HG03175 (cell line): Measurements from ENCODE around the gene UBE2U.
A peak's percentile ranks its signal among the peaks of the same experiment; 100 is the strongest.
"Not testable (repeated sequence)": the region's sequence is repeated elsewhere in the genome, so short reads cannot be mapped to it uniquely, and the experiment has no call there.

Experiments
- ATAC-seq: cut with Tn5 transposase; IDR thresholded peaks from one replicate; pipeline ENCODE4 v1.9.1; 2021; ENCODE audit warnings: mild to moderate bottlenecking, moderate library complexity; ENCODE audit not compliant: unreplicated experiment

The UBE2U gene

DNA sequence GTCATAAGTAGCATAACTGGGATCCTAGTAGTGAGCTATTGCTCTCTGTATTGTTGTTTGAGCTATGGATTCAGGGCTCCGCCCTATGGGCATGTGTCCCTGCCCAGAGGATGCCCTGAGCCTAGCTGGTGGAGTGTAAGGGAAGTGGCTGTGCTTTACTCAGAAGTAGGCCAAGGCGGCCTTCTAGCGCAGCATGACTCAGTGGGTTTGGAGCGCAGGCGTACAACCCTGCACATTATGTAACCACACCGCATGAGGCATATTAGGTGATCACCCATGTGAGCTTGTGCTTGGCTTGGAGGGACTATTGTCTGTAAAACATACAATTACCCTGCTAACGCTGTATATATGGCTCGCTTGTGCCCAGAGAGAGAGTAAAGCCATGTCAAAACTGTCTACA lies 11.1 kb upstream of the UBE2U start:
- no peak for ATAC-seq

- no peak for ATAC-seq
Observed at GRCh38 chr1:64194168-64195080, 9.0 kb upstream of the UBE2U start.

GRCh38 chr1:64195081-64195395 lies 8.4 kb upstream of the UBE2U start:
- no peak for ATAC-seq

DNA sequence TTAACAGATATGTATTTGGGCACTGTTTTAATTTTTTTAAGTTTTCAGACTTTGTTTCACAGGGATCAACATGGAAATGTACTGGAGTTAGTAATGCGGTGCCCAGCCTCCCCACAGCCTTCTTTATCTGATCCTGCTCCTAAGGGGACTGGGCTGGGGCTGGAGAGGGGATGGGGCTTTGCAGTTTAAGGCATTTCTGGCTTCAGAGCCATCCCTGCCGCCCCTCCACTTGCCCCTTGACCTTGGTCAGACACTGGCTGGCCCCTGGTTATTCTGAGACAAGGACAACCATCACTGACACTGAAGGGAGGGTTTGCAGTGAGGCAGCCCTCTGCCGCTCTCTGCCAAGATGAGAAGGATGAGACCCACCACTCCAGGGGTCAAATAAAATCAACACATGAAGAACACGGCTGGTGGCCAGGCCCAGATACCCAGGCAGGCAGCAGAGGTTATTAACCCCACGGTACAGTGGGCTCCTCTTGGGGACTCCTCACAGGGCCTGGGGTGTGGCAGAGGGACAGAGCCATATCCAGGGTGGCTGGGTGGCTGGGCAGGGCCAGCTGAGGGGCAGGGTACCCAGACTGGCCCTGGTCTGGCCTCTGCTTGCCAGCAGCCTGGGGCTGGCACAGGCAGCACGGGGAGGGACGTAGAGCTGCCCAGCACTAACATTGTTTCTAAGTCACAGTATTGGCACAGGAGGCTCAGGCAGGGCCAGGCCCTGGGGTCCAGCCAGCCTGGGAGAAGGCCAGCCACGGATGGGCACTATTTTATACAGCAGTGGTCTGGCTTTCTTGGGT lies 7.2 kb upstream of the UBE2U start:
- ATAC-seq, result no peak

GRCh38 chr1:64197076-64197475 lies 6.3 kb upstream of the UBE2U start:
- no peak for ATAC-seq

GRCh38 chr1:64199154-64199553 lies 4.3 kb upstream of the UBE2U start:
- ATAC-seq, result no peak

GRCh38 chr1:64200064-64200463 lies 3.4 kb upstream of the UBE2U start:
- ATAC-seq, result no peak

GRCh38 chr1:64209221-64209620 lies 5.8 kb downstream of the UBE2U start:
- no peak for ATAC-seq

DNA sequence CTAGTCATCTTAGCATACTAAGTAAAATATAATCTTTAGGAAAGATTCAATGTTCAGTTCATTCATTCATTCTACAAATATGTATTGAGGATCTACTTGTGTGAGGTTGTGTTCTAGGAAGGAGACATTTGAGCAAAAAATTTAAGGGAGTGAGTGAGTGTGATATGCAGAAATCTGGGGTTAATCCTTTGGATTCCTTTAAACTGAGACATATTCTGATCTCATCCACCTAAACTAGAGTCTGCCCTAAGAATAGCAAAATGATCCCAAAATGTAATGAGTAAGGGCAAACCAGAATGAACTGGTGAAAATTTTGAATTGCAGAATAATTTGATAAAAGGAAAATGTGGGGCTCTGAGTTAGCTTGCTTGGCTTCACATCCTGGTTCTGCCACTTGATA lies 8.6 kb downstream of the UBE2U start:
- no peak for ATAC-seq

DNA sequence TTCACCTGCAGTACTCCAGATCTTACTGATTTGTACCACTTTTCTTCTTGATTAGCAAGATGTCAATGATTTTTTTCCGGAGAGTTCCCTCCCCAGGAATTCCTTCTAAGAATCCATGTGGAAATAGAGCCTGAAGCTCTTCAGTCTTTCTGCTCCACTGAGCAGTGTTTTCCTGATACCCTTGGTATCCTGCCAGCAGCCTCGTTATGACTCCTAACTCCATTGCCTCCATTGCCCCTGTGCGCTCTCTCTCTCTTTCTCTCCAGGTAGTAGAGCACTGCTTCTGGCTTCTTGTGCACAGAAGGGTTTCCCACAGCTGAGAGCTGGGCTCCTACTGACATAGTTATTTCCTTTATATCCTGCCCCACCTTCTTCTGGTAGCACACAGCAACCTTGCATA lies 12.2 kb downstream of the UBE2U start:
- ATAC-seq, result no peak

DNA sequence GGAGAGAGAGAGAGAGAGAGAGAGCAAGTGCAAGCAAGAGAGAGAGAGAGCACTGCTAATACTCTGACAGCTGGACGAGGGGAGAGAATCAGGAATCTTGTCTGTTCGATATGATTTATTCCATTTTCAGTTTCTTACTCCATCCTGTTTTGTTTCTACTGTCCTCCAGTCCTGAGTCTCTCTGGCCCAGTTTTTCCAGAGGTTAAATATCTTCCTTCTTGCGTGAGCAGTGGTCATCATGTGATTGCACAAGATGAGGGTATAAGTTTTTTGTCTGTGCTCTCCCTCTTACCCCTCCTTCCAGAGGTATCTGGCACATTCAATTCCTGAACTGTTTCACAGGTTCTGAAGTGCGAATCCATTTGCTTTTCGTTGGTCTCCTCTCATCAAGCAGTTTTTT lies 16.8 kb downstream of the UBE2U start:
- no peak for ATAC-seq

- ATAC-seq, result peak; percentile 76
Observed at GRCh38 chr1:64223329-64224151, 20.1 kb downstream of the UBE2U start.

DNA sequence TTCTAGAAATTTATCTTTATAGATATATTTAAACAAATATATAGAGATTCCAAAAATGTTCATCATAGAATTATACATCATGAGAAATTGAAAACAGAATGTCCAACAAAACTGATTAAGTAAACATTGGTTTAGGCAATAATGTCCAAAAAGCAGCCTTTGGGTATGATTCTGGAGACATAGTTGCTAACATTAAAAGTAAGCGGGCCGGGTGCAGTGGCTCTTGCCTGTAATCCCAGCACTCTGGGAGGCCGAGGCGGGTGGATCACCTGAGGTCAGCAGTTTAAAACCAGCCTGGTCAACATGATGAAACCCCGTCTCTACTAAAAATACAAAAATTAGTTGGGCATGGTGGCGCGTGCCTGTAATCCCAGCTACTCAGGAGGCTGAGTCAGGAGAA lies 20.8 kb downstream of the UBE2U start:
- not testable (repeated sequence) for ATAC-seq

GRCh38 chr1:64228167-64228957 lies 24.9 kb downstream of the UBE2U start:
- no peak for ATAC-seq

GRCh38 chr1:64229307-64229706 lies 25.9 kb downstream of the UBE2U start:
- ATAC-seq, result no peak

DNA sequence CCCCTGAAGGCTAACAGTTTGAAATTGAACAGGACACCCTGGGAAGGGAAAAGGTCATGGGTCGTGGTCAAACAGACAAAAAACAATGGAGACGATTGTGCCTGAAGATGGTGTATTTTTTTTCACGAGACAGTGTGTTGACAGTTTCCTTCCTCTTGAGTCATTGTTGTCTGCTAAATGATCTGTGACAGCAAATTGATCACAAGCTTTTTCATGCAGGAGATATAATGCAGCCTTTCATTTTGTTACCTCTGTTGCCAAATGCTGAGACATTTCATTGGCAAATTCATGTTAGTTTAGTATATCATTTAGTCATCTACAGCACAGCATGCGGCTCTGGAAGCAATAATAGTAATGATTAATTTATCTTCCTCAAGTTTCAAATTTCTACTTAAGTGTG lies 27.7 kb downstream of the UBE2U start:
- no peak for ATAC-seq

GRCh38 chr1:64231654-64232053 lies 28.2 kb downstream of the UBE2U start:
- ATAC-seq, result no peak

DNA sequence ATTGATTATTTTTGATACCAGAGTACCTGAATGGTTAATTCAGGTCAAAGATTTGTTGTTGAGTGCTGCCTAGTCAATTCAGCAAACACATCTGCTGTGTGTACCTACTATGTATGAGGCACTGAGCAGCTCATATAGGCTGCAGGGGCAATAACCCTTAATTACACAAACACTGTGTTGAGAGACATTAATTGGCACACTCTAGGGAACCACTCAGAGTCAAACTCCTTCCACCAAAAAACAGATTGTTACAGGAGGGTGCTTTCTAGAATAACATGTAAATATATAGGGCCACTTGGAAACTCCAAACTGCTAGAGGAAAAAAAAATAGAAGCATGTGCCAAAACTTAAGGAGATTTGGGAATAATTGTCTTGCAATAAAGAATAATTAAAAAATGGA lies 31.3 kb downstream of the UBE2U start:
- no peak for ATAC-seq

DNA sequence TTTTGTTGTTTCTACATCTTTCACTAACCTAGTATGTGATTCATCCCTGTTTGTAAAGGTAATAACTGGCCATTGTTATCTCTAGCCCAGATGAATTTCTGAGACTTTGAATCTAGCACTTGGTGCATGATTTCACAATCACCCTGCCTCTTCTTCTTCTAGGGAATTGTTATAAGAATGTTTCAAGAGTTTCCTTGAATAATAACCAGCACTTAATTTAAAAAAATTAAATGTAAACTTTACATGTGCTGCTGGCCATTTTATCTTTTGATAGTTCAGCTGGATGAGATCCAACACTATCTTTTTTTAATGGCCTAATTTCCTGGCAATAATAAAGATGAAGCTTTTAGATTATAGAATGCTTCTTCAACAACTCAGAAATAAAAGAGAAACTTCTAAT lies 31.8 kb downstream of the UBE2U start:
- ATAC-seq, result no peak

DNA sequence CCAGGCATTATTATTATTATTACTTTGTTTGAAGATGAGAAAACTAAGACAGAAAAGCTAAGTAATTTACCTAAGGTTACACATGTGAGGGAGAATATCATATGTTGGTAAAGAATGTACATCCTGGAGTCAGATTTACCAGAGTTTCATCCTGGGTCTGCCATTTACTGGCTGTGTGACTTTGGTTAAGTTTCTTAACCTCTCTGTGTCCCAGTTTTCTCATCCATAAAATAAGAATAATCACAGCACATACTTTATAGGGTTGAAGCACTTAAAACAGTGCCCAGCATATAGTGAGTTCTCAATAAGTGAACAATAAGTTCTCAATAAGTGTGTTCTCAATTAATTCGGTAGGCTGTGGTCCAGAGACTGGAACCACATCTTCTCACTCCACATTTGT lies 32.5 kb downstream of the UBE2U start:
- no peak for ATAC-seq

DNA sequence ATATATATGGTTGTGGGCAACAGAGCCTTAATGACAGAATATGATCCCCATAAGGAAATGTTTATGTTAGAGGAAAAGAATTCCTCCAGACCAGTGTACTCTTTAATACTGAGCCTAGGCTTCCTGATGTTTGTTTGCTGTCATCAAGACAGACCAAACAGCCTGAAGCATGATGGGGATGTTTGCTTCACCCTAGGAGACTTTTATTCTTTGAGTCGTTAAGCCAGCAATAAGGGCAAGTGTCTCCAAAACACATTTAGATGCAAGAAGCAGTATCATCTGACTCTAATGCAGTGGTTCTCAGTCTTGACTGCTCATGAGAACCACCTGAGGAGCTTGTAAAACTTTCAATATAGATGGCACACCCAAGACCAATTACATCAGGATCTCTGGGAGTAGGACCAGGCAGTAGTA lies 33.1 kb downstream of the UBE2U start:
- ATAC-seq, result no peak
